Sigmoid colon (tissue), 7 donors: ENCODE data around the gene GNPNAT1. TPM values are rescaled to one million over a fixed set of nuclear protein-coding genes. Genes with fewer than 3 reads are reported as not detected.
A peak's percentile ranks its signal among the peaks of the same experiment; 100 is the strongest.

Source experiments
- DNase-seq: peaks from one replicate; pipeline ENCODE4 v3.0.0-alpha.2; 2019
- H3K27ac ChIP-seq, 4 donors: fragments of 200-600 bp; sonication (generic); one replicate each; pipeline ENCODE4 v1.5.1; 2016 to 2019; ENCODE audit warnings: mild to moderate bottlenecking in 1 of 4
- H3K27me3 ChIP-seq, 3 donors: fragments of 200-600 bp; sonication (generic); one replicate each; pipeline ENCODE4 v1.5.1; 2019; ENCODE audit warnings: mild to moderate bottlenecking in 1 of 3
- H3K36me3 ChIP-seq, 4 donors: fragments of 200-600 bp; sonication (generic); one replicate each; pipeline ENCODE4 v1.5.1; 2016 to 2019
- H3K4me1 ChIP-seq, 4 donors: fragments of 200-600 bp; sonication (generic); one replicate each; pipeline ENCODE4 v1.5.1; 2017 to 2019
- H3K4me3 ChIP-seq, 4 donors: fragments of 200-600 bp; sonication (generic); one replicate each; pipeline ENCODE4 v1.5.1; 2017 to 2019; ENCODE audit warnings: mild to moderate bottlenecking in 2 of 4, moderate library complexity in 1 of 4
- H3K9me3 ChIP-seq, 4 donors: fragments of 200-600 bp in 3 of 4; sonication (generic) in 3 of 4; one replicate each; pipeline versions ENCODE4 v1.5.1 to v1.6.1; 2013 to 2019
- CTCF ChIP-seq, 4 experiments: fragments of 450-650 bp in 3 of 4; fragments of 200-600 bp in 1 of 4; IDR thresholded peaks; one replicate each; pipeline ENCODE4 v1.5.1; 2016 to 2019; ENCODE audit warnings: antibody characterized with exemption in 4 of 4, mild to moderate bottlenecking in 3 of 4, moderate library complexity in 2 of 4
- EP300 ChIP-seq, 4 donors: sonication (generic); formaldehyde crosslinking; IDR thresholded peaks; one replicate each; pipeline ENCODE4 v1.6.1; 2017; ENCODE audit warnings: antibody characterized with exemption in 4 of 4
- POLR2A ChIP-seq, 2 donors: fragments of 450-650 bp; IDR thresholded peaks; one replicate each; pipeline ENCODE4 v1.6.1; 2016; ENCODE audit warnings: antibody characterized with exemption in 2 of 2, mild to moderate bottlenecking in 2 of 2, moderate library complexity in 2 of 2
- POLR2AphosphoS5 ChIP-seq, 4 donors: sonication (generic); formaldehyde crosslinking; IDR thresholded peaks; one replicate each; pipeline ENCODE4 v1.6.1; 2017; ENCODE audit warnings: antibody characterized with exemption in 4 of 4
- WGBS, 2 donors: extraction: QIAGEN DNeasy Blood & Tissue Kit; methylation state at CpG; one replicate each; pipeline ENCODE4 v1.1.7; 2013; 5-methylcytosine and 5-hydroxymethylcytosine counted together
- intact Hi-C: fragments of 100-400 bp; cut with DNase I; formaldehyde crosslinking; loops from one replicate; pipeline ENCODE4 v1.15.1; 2023
- polyA plus RNA-seq, 3 donors: library from polyadenylated mRNA; stranded (reverse); fragments of 200-250 nt; gene quantifications; one replicate each; pipeline ENCODE4 v1.2.3, GENCODE V29; 2013
- total RNA-seq, 4 donors: library from RNA; depleted of rRNA; stranded (reverse); fragments of >200 nt; gene quantifications; one replicate each; pipeline ENCODE4 v1.1.0, GENCODE V29; 2016
- donor health status: healthy with polysubstance abuse.
- donor health status: Bipolar disorder and iron deficiency.
- donor health status: healthy.

GNPNAT1 gene
- total RNA-seq, result 10 to 100 TPM; 13.3 to 18.8 (median 15.3) TPM
- 10 to 100 TPM; 24.0 to 34.9 (median 27.8) TPM for polyA plus RNA-seq

GRCh38 chr14:52791223-52792096, at the start of gene GNPNAT1:
Gene GNPNAT1 (minus strand): TSS chr14:52791607. CDS start chr14:52784650, 6,957 bp downstream.
- Histone ChIP-seq H3K9me3 (no peaks in the 10 kb centered on the region), H3K36me3 (no peaks in the 10 kb centered on the region), H3K4me3 (peak within 1 kb of the TSS; percentile 66 to 84 (median 74)), H3K27me3 (no peaks in the 10 kb centered on the region), H3K27ac (peak within 1 kb of the TSS; percentile 83 to 91 (median 89)), H3K4me1 (peaks cover 0 to 28% (median 14%) of the 10 kb centered on the region in 4 donors)
- TF ChIP-seq CTCF (IDR thresholded peaks at IDR 0.05), result no peak
- TF ChIP-seq POLR2A (IDR thresholded peaks at IDR 0.05), result peak; percentile 17 to 52
- TF ChIP-seq POLR2AphosphoS5 (IDR thresholded peaks at IDR 0.05), result peak; percentile 71 to 85 (median 80)
- no peak for TF ChIP-seq EP300 (IDR thresholded peaks at IDR 0.05)
- intact Hi-C loops, result loop anchor here (2.0 to 5.0 kb wide), 2 partner anchors 59 to 361 kb away; partner anchors contain the start of genes DDHD1 and STYX
- 2 to 4% methylated on average over 74 of the region's 74 CpGs for WGBS, 2 donors
- DNase-seq, result peak; percentile 93

GRCh38 chr14:52840877-52841276, 49.5 kb upstream of the GNPNAT1 start:
- Histone ChIP-seq H3K4me3 (no peak overlapping the region), H3K27ac (peak overlapping the region in 2 of 4 donors; percentile 48 to 59), H3K9me3 (no peaks in the 10 kb centered on the region), H3K27me3 (no peaks in the 10 kb centered on the region), H3K36me3 (no peaks in the 10 kb centered on the region), H3K4me1 (peaks cover 0 to 23% (median 22%) of the 10 kb centered on the region in 4 donors)
- WGBS, 2 donors, result 47 to 65% methylated on average over 3 of the region's 3 CpGs
- TF ChIP-seq POLR2AphosphoS5 (IDR thresholded peaks at IDR 0.05), result no peak
- no peak for TF ChIP-seq EP300 (IDR thresholded peaks at IDR 0.05)
- no peak for TF ChIP-seq POLR2A (IDR thresholded peaks at IDR 0.05)
- no peak for TF ChIP-seq CTCF (IDR thresholded peaks at IDR 0.05)
- DNase-seq, result peak; percentile 74
- intact Hi-C loops, result loop anchor here (5.0 kb wide), 1 partner anchor 116 kb away; no protein-coding TSS in a partner anchor

- Histone ChIP-seq H3K9me3 (no peaks in the 10 kb centered on the region), H3K27ac (no peak overlapping the region), H3K4me3 (no peak overlapping the region), H3K4me1 (peaks cover 0 to 23% (median 16%) of the 10 kb centered on the region in 4 donors), H3K27me3 (no peaks in the 10 kb centered on the region), H3K36me3 (no peaks in the 10 kb centered on the region)
- DNase-seq, result no peak
- WGBS, 2 donors, result 83 to 90% methylated on average over 7 of the region's 7 CpGs
- intact Hi-C loops, result no loop called here
- TF ChIP-seq EP300 (IDR thresholded peaks at IDR 0.05) (no peak), POLR2A (IDR thresholded peaks at IDR 0.05) (no peak), CTCF (IDR thresholded peaks at IDR 0.05) (no peak), POLR2AphosphoS5 (IDR thresholded peaks at IDR 0.05) (no peak)
Observed at GRCh38 chr14:52837451-52837850, 46.0 kb upstream of the GNPNAT1 start.

GRCh38 chr14:52836063-52836462, 44.7 kb upstream of the GNPNAT1 start:
- H3K27me3 ChIP-seq, result no peaks in the 10 kb centered on the region
- intact Hi-C loops, result no loop called here
- DNase-seq, result no peak
- no peak overlapping the region for H3K4me3 ChIP-seq
- TF ChIP-seq EP300 (IDR thresholded peaks at IDR 0.05), result no peak
- TF ChIP-seq POLR2A (IDR thresholded peaks at IDR 0.05), result no peak
- no peak for TF ChIP-seq CTCF (IDR thresholded peaks at IDR 0.05)
- H3K36me3 ChIP-seq, result no peaks in the 10 kb centered on the region
- H3K9me3 ChIP-seq, result no peaks in the 10 kb centered on the region
- peaks cover 0 to 20% (median 11%) of the 10 kb centered on the region in 4 donors for H3K4me1 ChIP-seq
- 86 to 93% methylated on average over 9 of the region's 9 CpGs for WGBS, 2 donors
- H3K27ac ChIP-seq, result no peak overlapping the region
